ENCODE results near the gene NUBP2. TPM values are rescaled to one million over a fixed set of nuclear protein-coding genes. Genes with fewer than 3 reads are reported as not detected.

Gene NUBP2
- total RNA-seq, 1 donor: 56.1 TPM

DNA sequence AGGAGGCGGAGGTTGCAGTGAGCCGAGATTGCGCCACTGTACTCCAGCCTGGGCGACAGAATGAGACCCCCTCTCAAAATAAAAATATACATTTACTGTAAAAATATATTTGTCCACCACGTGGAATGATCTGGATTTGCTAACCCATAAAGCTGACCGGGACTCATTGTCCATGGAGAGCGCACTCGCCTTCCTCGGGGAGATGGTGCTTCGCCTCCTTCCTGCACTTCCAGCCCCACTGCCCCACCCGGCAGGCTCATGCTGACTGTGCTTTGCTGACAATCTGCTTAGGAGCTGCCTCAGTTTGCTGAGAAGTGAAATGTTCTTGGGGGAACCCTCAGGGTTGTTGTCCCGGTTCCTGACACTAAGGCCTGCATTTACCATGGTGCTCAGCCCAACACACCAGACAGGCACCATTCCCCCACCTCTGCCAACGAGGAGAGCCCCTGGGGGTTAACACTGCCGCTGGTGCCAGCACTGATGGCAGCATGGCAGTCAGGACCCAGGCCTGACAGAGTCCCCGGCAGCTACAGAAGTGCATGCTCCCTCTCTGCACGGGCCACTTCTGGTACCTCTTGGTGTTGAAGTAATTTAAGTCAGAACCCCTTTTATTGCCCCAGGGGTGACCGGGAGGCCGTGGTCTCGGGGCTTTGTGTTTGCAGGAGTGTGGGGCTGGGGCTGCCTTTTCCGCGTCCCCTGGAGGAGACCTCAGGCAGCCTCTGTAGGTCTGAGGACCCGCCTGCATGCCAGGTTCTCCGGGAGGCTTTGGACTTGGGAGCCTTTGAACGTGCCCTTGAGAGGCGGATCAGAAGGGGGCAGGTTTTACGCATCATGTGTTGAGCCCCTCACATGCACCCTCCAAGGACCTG lies 2.5 kb downstream of the NUBP2 start:
- Histone ChIP-seq H3K27me3 (ENCODE audit: insufficient read depth, low read length) (no peaks in the 10 kb centered on the region), H3K9me3 (ENCODE audit: low read depth, low read length) (no peaks in the 10 kb centered on the region), H2AFZ (ENCODE audit: low read length) (no peak overlapping the region), H3K4me1 (ENCODE audit: insufficient read depth, low read length) (peaks cover 19% of the 10 kb centered on the region), H3K4me2 (ENCODE audit: insufficient read depth, low read length) (no peak overlapping the region), H4K20me1 (ENCODE audit: insufficient read depth, low read length) (peaks cover 35% of the 10 kb centered on the region), H3K27ac (ENCODE audit: low read depth, low read length) (no peak overlapping the region), H3K79me2 (ENCODE audit: insufficient read depth, low read length) (peaks cover 53% of the 10 kb centered on the region), H3K4me3 (ENCODE audit: insufficient read depth, low read length) (no peak overlapping the region), H3K36me3 (ENCODE audit: insufficient read depth, low read length) (peaks cover 22% of the 10 kb centered on the region)
- TF ChIP-seq, protein P1, sequence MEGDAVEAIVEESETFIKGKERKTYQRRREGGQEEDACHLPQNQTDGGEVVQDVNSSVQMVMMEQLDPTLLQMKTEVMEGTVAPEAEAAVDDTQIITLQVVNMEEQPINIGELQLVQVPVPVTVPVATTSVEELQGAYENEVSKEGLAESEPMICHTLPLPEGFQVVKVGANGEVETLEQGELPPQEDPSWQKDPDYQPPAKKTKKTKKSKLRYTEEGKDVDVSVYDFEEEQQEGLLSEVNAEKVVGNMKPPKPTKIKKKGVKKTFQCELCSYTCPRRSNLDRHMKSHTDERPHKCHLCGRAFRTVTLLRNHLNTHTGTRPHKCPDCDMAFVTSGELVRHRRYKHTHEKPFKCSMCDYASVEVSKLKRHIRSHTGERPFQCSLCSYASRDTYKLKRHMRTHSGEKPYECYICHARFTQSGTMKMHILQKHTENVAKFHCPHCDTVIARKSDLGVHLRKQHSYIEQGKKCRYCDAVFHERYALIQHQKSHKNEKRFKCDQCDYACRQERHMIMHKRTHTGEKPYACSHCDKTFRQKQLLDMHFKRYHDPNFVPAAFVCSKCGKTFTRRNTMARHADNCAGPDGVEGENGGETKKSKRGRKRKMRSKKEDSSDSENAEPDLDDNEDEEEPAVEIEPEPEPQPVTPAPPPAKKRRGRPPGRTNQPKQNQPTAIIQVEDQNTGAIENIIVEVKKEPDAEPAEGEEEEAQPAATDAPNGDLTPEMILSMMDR (IDR thresholded peaks at IDR 0.05; ENCODE audit: extremely low read depth, low read depth, low read length): no peak
- DNase-seq (ENCODE audit: insufficient read length, low spot score, missing footprints): peak; percentile 72

DNA sequence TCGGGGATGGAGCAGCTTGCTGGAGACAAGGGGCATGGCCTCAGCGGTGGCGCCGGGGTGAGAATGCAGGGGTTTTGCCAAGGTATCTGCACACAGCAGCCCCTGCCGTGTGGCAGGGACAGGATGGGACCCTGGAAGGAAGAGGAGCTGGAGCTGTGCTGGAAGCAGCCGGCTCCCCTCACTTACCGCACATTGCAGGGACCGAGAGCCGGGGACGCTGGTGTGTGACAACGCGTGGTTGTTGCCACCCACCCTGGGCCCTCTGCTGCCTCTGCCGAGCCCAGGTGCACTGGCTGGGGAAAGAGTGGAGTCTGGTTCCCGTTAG lies 3.0 kb downstream of the NUBP2 start:
- Histone ChIP-seq H4K20me1 (ENCODE audit: insufficient read depth, low read length) (peaks cover 35% of the 10 kb centered on the region), H3K4me3 (ENCODE audit: insufficient read depth, low read length) (no peak overlapping the region), H3K27ac (ENCODE audit: low read depth, low read length) (no peak overlapping the region), H3K79me2 (ENCODE audit: insufficient read depth, low read length) (peaks cover 52% of the 10 kb centered on the region), H3K9me3 (ENCODE audit: low read depth, low read length) (no peaks in the 10 kb centered on the region), H3K4me1 (ENCODE audit: insufficient read depth, low read length) (peaks cover 18% of the 10 kb centered on the region), H2AFZ (ENCODE audit: low read length) (no peak overlapping the region), H3K27me3 (ENCODE audit: insufficient read depth, low read length) (no peaks in the 10 kb centered on the region), H3K36me3 (ENCODE audit: insufficient read depth, low read length) (peaks cover 18% of the 10 kb centered on the region), H3K4me2 (ENCODE audit: insufficient read depth, low read length) (no peak overlapping the region)
- DNase-seq (ENCODE audit: insufficient read length, low spot score, missing footprints): no peak
- TF ChIP-seq, protein P1 (IDR thresholded peaks at IDR 0.05; ENCODE audit: extremely low read depth, low read depth, low read length): no peak

DNA sequence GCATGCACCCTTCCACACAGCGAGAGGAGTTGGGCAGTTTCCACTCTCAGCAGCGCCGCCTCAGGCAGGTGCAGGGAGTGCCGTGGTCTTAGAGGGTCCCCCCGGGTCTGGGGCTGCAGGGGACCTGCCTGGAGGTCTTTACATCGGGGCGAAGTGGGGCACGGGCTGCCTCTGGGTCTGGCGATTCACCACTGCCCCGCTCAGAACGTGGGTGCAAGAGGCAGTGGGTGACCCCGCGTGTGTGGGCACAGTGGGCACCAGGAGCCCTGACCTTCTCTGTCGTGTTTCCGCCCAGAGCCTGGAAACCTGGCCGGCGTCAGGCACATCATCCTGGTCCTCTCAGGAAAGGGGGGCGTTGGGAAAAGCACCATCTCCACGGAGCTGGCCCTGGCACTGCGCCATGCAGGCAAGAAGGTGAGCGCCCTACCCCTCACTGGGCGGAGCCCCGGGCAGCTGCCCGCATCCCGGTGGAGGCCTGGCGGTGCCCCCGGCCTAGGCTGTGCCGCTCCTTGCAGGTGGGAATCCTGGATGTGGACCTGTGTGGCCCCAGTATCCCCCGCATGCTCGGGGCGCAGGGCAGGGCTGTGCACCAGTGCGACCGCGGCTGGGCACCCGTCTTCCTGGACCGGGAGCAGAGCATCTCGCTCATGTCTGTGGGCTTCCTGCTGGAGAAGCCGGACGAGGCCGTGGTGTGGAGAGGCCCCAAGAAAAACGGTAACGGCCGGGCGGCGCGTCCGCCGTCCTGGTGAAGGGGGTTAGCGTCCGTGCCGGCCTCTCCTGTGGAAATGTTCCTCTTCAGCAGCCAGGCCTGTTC lies 3.7 kb downstream of the NUBP2 start:
- Histone ChIP-seq H2AFZ (ENCODE audit: low read length) (no peak overlapping the region), H3K27me3 (ENCODE audit: insufficient read depth, low read length) (no peaks in the 10 kb centered on the region), H3K4me1 (ENCODE audit: insufficient read depth, low read length) (peaks cover 11% of the 10 kb centered on the region), H3K9me3 (ENCODE audit: low read depth, low read length) (no peaks in the 10 kb centered on the region), H3K4me2 (ENCODE audit: insufficient read depth, low read length) (no peak overlapping the region), H3K27ac (ENCODE audit: low read depth, low read length) (no peak overlapping the region), H3K79me2 (ENCODE audit: insufficient read depth, low read length) (peaks cover 47% of the 10 kb centered on the region), H4K20me1 (ENCODE audit: insufficient read depth, low read length) (peaks cover 29% of the 10 kb centered on the region), H3K4me3 (ENCODE audit: insufficient read depth, low read length) (no peak overlapping the region), H3K36me3 (ENCODE audit: insufficient read depth, low read length) (peaks cover 16% of the 10 kb centered on the region)
- peak; percentile 69 for DNase-seq (ENCODE audit: insufficient read length, low spot score, missing footprints)
- TF ChIP-seq, protein P1 (IDR thresholded peaks at IDR 0.05; ENCODE audit: extremely low read depth, low read depth, low read length): no peak

DNA sequence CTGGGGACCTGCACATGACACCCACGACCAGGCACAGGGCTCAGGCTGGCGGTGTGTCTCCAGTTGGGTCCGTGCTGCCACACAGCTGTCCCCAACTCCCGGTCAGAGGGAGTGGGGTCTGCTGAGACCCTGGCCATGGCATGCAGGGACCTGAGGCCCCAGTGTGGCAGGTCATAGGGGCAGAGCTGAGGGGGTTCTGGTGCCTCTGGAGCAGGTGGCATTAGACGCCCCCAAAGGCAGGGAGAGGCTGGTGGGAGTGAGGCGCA lies 4.2 kb downstream of the NUBP2 start:
- Histone ChIP-seq H3K4me3 (ENCODE audit: insufficient read depth, low read length) (no peak overlapping the region), H3K79me2 (ENCODE audit: insufficient read depth, low read length) (peaks cover 47% of the 10 kb centered on the region), H3K27ac (ENCODE audit: low read depth, low read length) (no peak overlapping the region), H3K9me3 (ENCODE audit: low read depth, low read length) (no peaks in the 10 kb centered on the region), H4K20me1 (ENCODE audit: insufficient read depth, low read length) (peaks cover 26% of the 10 kb centered on the region), H2AFZ (ENCODE audit: low read length) (no peak overlapping the region), H3K4me2 (ENCODE audit: insufficient read depth, low read length) (no peak overlapping the region), H3K27me3 (ENCODE audit: insufficient read depth, low read length) (no peaks in the 10 kb centered on the region), H3K4me1 (ENCODE audit: insufficient read depth, low read length) (peaks cover 9% of the 10 kb centered on the region), H3K36me3 (ENCODE audit: insufficient read depth, low read length) (peaks cover 16% of the 10 kb centered on the region)
- peak; percentile 63 for DNase-seq (ENCODE audit: insufficient read length, low spot score, missing footprints)
- TF ChIP-seq, protein P1 (IDR thresholded peaks at IDR 0.05; ENCODE audit: extremely low read depth, low read depth, low read length): no peak

Measured in osteoblast (primary cell).